C4-2B (cell line): ENCODE measurements around the gene LCMT2.

ENCODE experiments used
- H3K27ac ChIP-seq: fragments of 450-650 bp; 2 replicates; pipeline ENCODE4 v1.5.1; 2017
- ZFX ChIP-seq: fragments of 450-650 bp; IDR thresholded peaks from 2 replicates; pipeline ENCODE4 v1.6.1; 2017
- TF ChIP-seq, protein P1 (sequence below): fragments of 450-650 bp; conservative IDR thresholded peaks from 2 replicates; pipeline ENCODE4 v1.5.1; 2017; ENCODE audit warnings: mild to moderate bottlenecking

Gene LCMT2

DNA sequence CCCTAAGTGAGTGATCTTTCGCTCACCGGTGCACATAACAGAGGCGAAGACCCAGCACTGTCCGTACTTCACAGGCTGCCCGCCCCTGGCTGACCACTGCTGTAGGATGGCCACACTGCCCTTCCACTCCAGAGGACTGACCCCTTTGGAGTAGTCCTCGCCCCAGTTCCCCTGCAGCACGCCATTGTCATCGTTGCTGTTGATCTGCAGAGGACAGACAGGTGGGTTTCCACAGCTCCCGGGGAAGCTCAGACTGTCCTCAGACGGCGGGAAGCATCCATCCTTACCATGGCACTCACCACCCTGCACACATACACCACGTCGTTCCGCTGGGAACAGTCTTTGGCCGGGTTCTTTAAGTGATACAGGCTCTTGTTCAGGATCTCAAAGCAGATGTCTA lies 43.1 kb downstream of the LCMT2 start:
- TF ChIP-seq ZFX, result no peak
- TF ChIP-seq, protein P1, sequence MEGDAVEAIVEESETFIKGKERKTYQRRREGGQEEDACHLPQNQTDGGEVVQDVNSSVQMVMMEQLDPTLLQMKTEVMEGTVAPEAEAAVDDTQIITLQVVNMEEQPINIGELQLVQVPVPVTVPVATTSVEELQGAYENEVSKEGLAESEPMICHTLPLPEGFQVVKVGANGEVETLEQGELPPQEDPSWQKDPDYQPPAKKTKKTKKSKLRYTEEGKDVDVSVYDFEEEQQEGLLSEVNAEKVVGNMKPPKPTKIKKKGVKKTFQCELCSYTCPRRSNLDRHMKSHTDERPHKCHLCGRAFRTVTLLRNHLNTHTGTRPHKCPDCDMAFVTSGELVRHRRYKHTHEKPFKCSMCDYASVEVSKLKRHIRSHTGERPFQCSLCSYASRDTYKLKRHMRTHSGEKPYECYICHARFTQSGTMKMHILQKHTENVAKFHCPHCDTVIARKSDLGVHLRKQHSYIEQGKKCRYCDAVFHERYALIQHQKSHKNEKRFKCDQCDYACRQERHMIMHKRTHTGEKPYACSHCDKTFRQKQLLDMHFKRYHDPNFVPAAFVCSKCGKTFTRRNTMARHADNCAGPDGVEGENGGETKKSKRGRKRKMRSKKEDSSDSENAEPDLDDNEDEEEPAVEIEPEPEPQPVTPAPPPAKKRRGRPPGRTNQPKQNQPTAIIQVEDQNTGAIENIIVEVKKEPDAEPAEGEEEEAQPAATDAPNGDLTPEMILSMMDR, result no peak

DNA sequence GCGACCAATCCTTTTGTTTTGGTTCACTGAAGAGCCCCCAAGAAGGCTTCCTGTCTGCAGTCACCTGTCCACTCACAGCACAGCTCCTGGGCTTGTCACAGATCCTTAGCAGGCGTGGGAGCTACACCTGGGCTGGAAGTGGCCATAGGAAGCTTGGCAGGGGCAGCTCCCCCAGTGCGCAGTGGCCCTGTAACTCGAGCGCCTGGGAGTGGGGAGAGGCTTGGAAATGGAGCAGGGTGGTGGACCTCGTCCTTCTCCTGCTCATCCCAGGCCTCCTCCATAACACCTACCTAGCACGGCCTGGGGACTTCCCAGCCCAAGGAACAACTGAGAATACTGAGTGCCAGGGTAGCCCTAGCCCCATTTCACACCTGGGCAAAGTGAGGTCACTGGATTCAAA lies 44.3 kb downstream of the LCMT2 start:
- TF ChIP-seq, protein P1, result no peak
- TF ChIP-seq ZFX, result no peak
- H3K27ac ChIP-seq, result no peak overlapping the region

More for the DNA sequence above, 43.1 kb downstream of the LCMT2 start:
- H3K27ac ChIP-seq, result no peak overlapping the region

DNA sequence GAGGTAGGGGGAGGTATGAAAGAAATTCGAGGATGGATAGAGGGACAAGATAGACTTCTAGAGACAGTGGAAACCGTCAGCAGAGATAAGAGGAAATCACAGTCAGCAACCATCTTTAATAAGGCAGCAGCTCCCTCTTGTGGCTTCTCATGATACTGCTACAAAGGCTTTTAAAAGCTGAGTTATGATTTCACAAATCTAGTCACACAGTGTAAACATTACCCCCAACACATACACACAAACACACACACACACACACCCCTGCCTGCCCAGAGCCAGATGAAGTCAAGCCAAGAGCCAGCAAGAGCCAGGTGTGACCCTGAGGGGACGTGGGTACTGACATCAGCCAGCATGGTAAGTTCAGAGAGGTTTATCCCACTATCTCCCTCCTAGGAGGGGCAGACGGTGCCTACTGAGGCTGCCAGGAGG lies 44.8 kb downstream of the LCMT2 start:
- no peak for TF ChIP-seq ZFX
- TF ChIP-seq, protein P1, result peak; percentile 88
- no peak overlapping the region for H3K27ac ChIP-seq

DNA sequence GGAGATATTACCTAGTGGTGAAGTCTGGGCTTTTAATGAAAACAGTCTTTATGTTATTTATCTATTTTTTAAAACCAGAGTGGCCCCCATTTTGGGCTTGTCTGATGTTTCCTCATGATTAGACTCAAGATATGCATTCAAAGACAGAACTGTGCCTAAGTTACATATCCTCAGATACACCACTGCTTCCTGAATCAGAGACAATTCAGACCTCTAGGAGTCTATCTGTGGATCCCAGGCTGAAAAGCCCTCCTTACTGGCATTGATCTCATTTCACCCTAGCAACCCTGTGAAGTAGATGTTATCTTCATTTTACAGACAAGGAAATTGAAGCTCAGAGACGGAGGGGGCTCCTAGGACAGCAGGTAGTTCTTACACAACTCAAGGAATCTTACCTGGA lies 46.8 kb downstream of the LCMT2 start:
- TF ChIP-seq ZFX, result no peak
- TF ChIP-seq, protein P1, result no peak
- no peak overlapping the region for H3K27ac ChIP-seq

DNA sequence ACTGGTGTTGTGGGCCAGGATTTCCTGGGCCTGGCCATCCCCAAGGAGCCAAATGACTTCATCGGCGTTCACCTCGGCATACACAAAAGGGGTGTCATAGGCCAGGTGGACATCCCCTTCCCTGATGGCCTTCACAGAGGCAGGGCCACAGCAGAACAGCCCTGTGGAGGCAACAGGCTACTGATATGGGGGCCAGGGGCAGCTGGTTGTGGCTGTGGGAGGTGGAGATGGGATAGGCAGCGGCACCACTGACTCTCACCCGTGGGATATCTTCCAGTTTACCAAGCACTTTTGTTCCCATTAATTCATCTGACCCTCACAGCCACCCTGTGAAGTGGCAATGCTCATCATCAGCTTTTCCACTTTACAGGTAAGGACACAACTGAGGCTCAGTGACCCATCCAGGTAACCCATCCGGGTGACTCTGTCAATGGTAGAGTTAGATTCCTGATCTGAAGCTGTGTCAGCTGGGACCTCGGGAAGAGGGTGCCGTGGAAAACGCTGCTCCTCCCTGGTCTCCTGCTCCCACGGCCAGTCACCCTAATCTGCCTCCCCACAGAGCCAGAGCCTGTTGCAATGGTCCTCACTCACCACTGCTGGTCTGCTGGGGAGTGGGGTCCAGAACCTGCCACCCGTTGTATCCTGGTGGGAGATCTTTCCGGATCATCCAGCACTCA lies 48.3 kb downstream of the LCMT2 start:
- TF ChIP-seq ZFX, result no peak
- TF ChIP-seq, protein P1, result no peak
- no peak overlapping the region for H3K27ac ChIP-seq

DNA sequence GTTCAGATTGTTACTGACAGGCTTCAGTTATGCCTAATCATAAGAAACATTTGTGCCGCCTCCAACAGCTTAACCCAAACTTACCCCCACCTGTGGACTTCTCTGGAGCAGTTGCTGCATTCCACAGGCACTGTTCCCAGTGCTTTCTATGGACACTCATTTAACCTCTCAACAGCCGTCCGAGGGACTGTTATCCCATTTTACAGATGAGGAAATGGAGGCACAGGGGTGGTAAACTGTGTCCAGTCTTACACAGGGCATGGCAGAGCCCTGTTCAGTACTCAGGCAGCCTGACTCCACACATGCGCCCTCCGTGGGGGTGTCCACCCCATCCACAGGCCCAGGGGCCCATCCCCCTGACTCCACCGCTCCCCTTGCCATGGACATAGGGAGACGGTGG lies 49.4 kb downstream of the LCMT2 start:
- TF ChIP-seq ZFX, result no peak
- TF ChIP-seq, protein P1, result no peak
- H3K27ac ChIP-seq, result no peak overlapping the region

DNA sequence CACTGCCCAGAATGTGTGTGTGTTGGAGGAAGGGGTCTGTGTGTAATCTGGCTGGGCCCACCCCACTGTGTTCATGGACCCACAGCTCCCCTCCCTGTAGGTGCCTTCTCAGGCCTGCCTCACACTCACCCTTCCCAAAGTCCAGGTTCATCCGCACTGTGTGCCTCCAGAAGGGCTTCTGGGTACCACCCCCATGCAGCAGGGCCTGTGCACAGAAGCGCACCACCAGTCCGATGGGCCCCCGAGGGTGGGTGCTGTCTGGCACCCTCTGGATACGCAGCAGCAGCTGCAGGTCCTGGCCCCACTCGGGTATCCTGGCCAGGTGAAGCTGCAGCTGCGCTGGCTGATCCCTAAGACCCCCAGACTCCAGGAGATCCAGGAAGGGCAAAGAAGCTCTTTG lies 50.9 kb downstream of the LCMT2 start:
- no peak for TF ChIP-seq ZFX
- TF ChIP-seq, protein P1, result no peak
- H3K27ac ChIP-seq, result no peak overlapping the region
